Spleen (tissue), 11 donors: ENCODE data around the gene BANF2. TPM values are rescaled to one million over a fixed set of nuclear protein-coding genes. Genes with fewer than 3 reads are reported as not detected.
A peak's percentile ranks its signal among the peaks of the same experiment; 100 is the strongest.

ENCODE experiments used
- DNase-seq: peaks from one replicate; pipeline ENCODE4 v3.0.0-alpha.2; 2020
- H3K27ac ChIP-seq, 8 donors: fragments of 200-600 bp; sonication (generic) in 7 of 8; 1 replicate in 4 of 8; 2 replicates in 4 of 8; pipeline versions ENCODE4 v1.5.0 to v1.8.0; 2016 to 2021; ENCODE audit warnings: inconsistent platforms in 4 of 8, mild to moderate bottlenecking in 4 of 8, moderate library complexity in 1 of 8
- H3K27me3 ChIP-seq, 7 donors: fragments of 200-600 bp; sonication (generic) in 6 of 7; replicated peaks in 1 of 7; 1 replicate in 4 of 7; 2 replicates in 3 of 7; pipeline versions ENCODE4 v1.5.0 to v1.8.0; 2016 to 2021; ENCODE audit warnings: inconsistent platforms in 3 of 7, mild to moderate bottlenecking in 1 of 7
- H3K36me3 ChIP-seq, 6 donors: fragments of 200-600 bp; sonication (generic) in 5 of 6; 1 replicate in 4 of 6; 2 replicates in 2 of 6; pipeline versions ENCODE4 v1.5.0 to v1.8.0; 2016 to 2021; ENCODE audit warnings: inconsistent platforms in 2 of 6
- H3K4me1 ChIP-seq, 6 donors: fragments of 200-600 bp; sonication (generic) in 5 of 6; 1 replicate in 3 of 6; 2 replicates in 3 of 6; pipeline versions ENCODE4 v1.5.0 to v1.8.0; 2016 to 2021; ENCODE audit warnings: inconsistent platforms in 3 of 6
- H3K4me3 ChIP-seq, 8 donors: fragments of 200-600 bp; sonication (generic) in 7 of 8; 1 replicate in 4 of 8; 2 replicates in 4 of 8; pipeline versions ENCODE4 v1.5.0 to v1.8.0; 2016 to 2021; ENCODE audit warnings: inconsistent platforms in 4 of 8, mild to moderate bottlenecking in 4 of 8, moderate library complexity in 2 of 8
- H3K9me3 ChIP-seq, 8 donors: fragments of 200-600 bp; sonication (generic) in 7 of 8; 1 replicate in 4 of 8; 2 replicates in 4 of 8; pipeline versions ENCODE4 v1.5.0 to v1.8.0; 2016 to 2021; ENCODE audit warnings: inconsistent platforms in 4 of 8
- CTCF ChIP-seq, 11 experiments: fragments of 200-600 bp in 7 of 11; fragments of 450-650 bp in 4 of 11; sonication (generic) in 4 of 11; IDR thresholded peaks in 8 of 11; conservative IDR thresholded peaks in 3 of 11; 1 replicate in 7 of 11; 2 replicates in 4 of 11; pipeline versions ENCODE4 v1.4.0 to v1.8.0; 2016 to 2021; ENCODE audit warnings: antibody characterized with exemption in 11 of 11, inconsistent platforms in 4 of 11, mild to moderate bottlenecking in 1 of 11
- POLR2A ChIP-seq, 3 donors: fragments of 450-650 bp; IDR thresholded peaks; one replicate each; pipeline ENCODE4 v1.5.1; 2017; ENCODE audit warnings: antibody characterized with exemption in 3 of 3, mild to moderate bottlenecking in 1 of 3
- POLR2AphosphoS5 ChIP-seq, 3 donors: sonication (generic); formaldehyde crosslinking; IDR thresholded peaks; one replicate each; pipeline ENCODE4 v1.5.1; 2017; ENCODE audit warnings: antibody characterized with exemption in 3 of 3
- WGBS, 5 donors: extraction: QIAGEN DNeasy Blood & Tissue Kit in 3 of 5; methylation state at CpG; one replicate each; pipeline versions ENCODE4 v1.1.5 to v1.1.7; 2013 to 2018; 5-methylcytosine and 5-hydroxymethylcytosine counted together
- intact Hi-C: fragments of 100-400 bp; cut with DNase I; formaldehyde crosslinking; loops from one replicate; pipeline ENCODE4 v1.15.0; 2023; ENCODE audit warnings: low total_unique reads
- polyA plus RNA-seq, 3 donors: library from polyadenylated mRNA; stranded (reverse); fragments of 200-250 nt; gene quantifications; one replicate each; pipeline ENCODE4 v1.2.1, GENCODE V29; 2013
- total RNA-seq, 7 donors: library from RNA; depleted of rRNA in 3 of 7; stranded (reverse); fragments of >200 nt in 3 of 7; fragmentation: NEBNext Ultra II Directional in 4 of 7; extraction: Animal tissue kit (Norgen Biotek cat#: 25700) in 4 of 7; gene quantifications; one replicate each; pipeline versions ENCODE4 v1.1.0 to v1.2.1, GENCODE V29; 2016 to 2021
- donor health status: healthy with polysubstance abuse.
- donor health status: DM: no; HTN: no; CAD: no; lungs with moderate emphysema.
- donor health status: DM: no; HTN: no; CAD: no.
- donor health status: Bipolar disorder and iron deficiency.
- donor health status: healthy.
- donor health status: DM: no; HTN: no; CAD: no.
- donor health status: DM: yes; HTN: yes; CAD: no.

BANF2 gene
- total and polyA plus RNA-seq, 10 donors: not detected

GRCh38 chr20:17651760-17652388, 47.9 kb upstream of the BANF2 start:
- TF ChIP-seq POLR2AphosphoS5 (IDR thresholded peaks at IDR 0.05) (no peak), POLR2A (IDR thresholded peaks at IDR 0.05) (no peak), CTCF (IDR thresholded peaks at IDR 0.05 in 8 of 11, conservative IDR thresholded peaks at IDR 0.05 in 3 of 11) (no peak)
- intact Hi-C loops: no loop called here
- Histone ChIP-seq H3K4me3 (no peak overlapping the region), H3K27ac (peak overlapping the region in 1 of 8 donors; percentile 6), H3K9me3 (no peaks in the 10 kb centered on the region), H3K36me3 (peaks cover 0 to 42% (median 11%) of the 10 kb centered on the region in 6 donors), H3K27me3 (no peaks in the 10 kb centered on the region), H3K4me1 (peaks cover 36 to 65% (median 52%) of the 10 kb centered on the region in 6 donors)
- WGBS, 5 donors: 81 to 100% (median 86%) methylated on average over 2 of the region's 2 CpGs
- DNase-seq: peak; percentile 66

- H3K4me3 ChIP-seq: no peak overlapping the region
- WGBS, 5 donors: 81 to 90% (median 87%) methylated on average over 9 to 10 of the region's 10 CpGs
- TF ChIP-seq CTCF (IDR thresholded peaks at IDR 0.05 in 8 of 11, conservative IDR thresholded peaks at IDR 0.05 in 3 of 11) (no peak), POLR2A (IDR thresholded peaks at IDR 0.05) (no peak), POLR2AphosphoS5 (IDR thresholded peaks at IDR 0.05) (peak in 1 of 3 donors; percentile 28)
- H3K9me3 ChIP-seq: no peaks in the 10 kb centered on the region
- no peaks in the 10 kb centered on the region for H3K27me3 ChIP-seq
- H3K36me3 ChIP-seq: peaks cover 0 to 48% (median 13%) of the 10 kb centered on the region in 6 donors
- no peak overlapping the region for H3K27ac ChIP-seq
- intact Hi-C loops: no loop called here
- peaks cover 36 to 62% (median 46%) of the 10 kb centered on the region in 6 donors for H3K4me1 ChIP-seq
- DNase-seq: peak; percentile 64
Observed at GRCh38 chr20:17652411-17652810, 47.4 kb upstream of the BANF2 start.

- Histone ChIP-seq H3K9me3 (peaks cover 0 to 8% (median 7%) of the 10 kb centered on the region in 8 donors), H3K36me3 (peaks cover 3 to 64% (median 24%) of the 10 kb centered on the region in 6 donors), H3K4me3 (no peak overlapping the region), H3K4me1 (peaks cover 21 to 48% (median 30%) of the 10 kb centered on the region in 6 donors), H3K27me3 (no peaks in the 10 kb centered on the region), H3K27ac (no peak overlapping the region)
- no peak for TF ChIP-seq POLR2AphosphoS5 (IDR thresholded peaks at IDR 0.05)
- TF ChIP-seq CTCF (IDR thresholded peaks at IDR 0.05 in 8 of 11, conservative IDR thresholded peaks at IDR 0.05 in 3 of 11): no peak
- no peak for TF ChIP-seq POLR2A (IDR thresholded peaks at IDR 0.05)
- 94 to 96% (median 95%) methylated on average over 11 of the region's 11 CpGs for WGBS, 5 donors
- peak; percentile 52 for DNase-seq
- intact Hi-C loops: no loop called here
Observed at GRCh38 chr20:17653835-17654648, 45.7 kb upstream of the BANF2 start.
